ENCODE measurements around the gene DAP3.
"Not testable (repeated sequence)": the region's sequence is repeated elsewhere in the genome, so short reads cannot be mapped to it uniquely, and the experiment has no call there.

Gene DAP3

GRCh38 chr1:155669233-155670162 lies 19.4 kb upstream of the DAP3 start:
- H3K4me3 ChIP-seq (ENCODE audit: low read length), result no peak overlapping the region
- no peak for TF ChIP-seq CTCF (conservative IDR thresholded peaks at IDR 0.05; ENCODE audit: low read length)
- DNase-seq (ENCODE audit: low read depth), result no peak

GRCh38 chr1:155671750-155672149 lies 17.1 kb upstream of the DAP3 start:
- DNase-seq (ENCODE audit: low read depth), result no peak
- TF ChIP-seq CTCF (conservative IDR thresholded peaks at IDR 0.05; ENCODE audit: low read length), result no peak
- no peak overlapping the region for H3K4me3 ChIP-seq (ENCODE audit: low read length)

GRCh38 chr1:155673003-155673402 lies 15.9 kb upstream of the DAP3 start:
- DNase-seq (ENCODE audit: low read depth), result no peak
- TF ChIP-seq CTCF (conservative IDR thresholded peaks at IDR 0.05; ENCODE audit: low read length), result no peak
- H3K4me3 ChIP-seq (ENCODE audit: low read length), result no peak overlapping the region

- no peak overlapping the region for H3K4me3 ChIP-seq (ENCODE audit: low read length)
- no peak for DNase-seq (ENCODE audit: low read depth)
- TF ChIP-seq CTCF (conservative IDR thresholded peaks at IDR 0.05; ENCODE audit: low read length), result no peak
Measured at GRCh38 chr1:155678027-155678426, 10.9 kb upstream of the DAP3 start.

- not testable (repeated sequence) for H3K4me3 ChIP-seq (ENCODE audit: low read length); DNase-seq (ENCODE audit: low read depth)
Measured at GRCh38 chr1:155678992-155679391, 9.9 kb upstream of the DAP3 start.

- no peak for TF ChIP-seq CTCF (conservative IDR thresholded peaks at IDR 0.05; ENCODE audit: low read length)
- DNase-seq (ENCODE audit: low read depth), result no peak
- H3K4me3 ChIP-seq (ENCODE audit: low read length), result no peak overlapping the region
Measured at GRCh38 chr1:155680531-155680930, 8.4 kb upstream of the DAP3 start.

GRCh38 chr1:155681776-155682175 lies 7.1 kb upstream of the DAP3 start:
- no peak for TF ChIP-seq CTCF (conservative IDR thresholded peaks at IDR 0.05; ENCODE audit: low read length)
- no peak for DNase-seq (ENCODE audit: low read depth)
- H3K4me3 ChIP-seq (ENCODE audit: low read length), result no peak overlapping the region

GRCh38 chr1:155687705-155688323 lies 1.1 kb upstream of the DAP3 start:
- H3K4me3 ChIP-seq (ENCODE audit: low read length), result peak overlapping the region; percentile 95
- DNase-seq (ENCODE audit: low read depth), result not testable (repeated sequence)

Measured in AG10803 (cell line).